GM18511 (cell line): Measurements from ENCODE around the gene CHST9.
"Not testable (repeated sequence)": the region's sequence is repeated elsewhere in the genome, so short reads cannot be mapped to it uniquely, and the experiment has no call there.

ENCODE experiments used
- ATAC-seq: cut with Tn5 transposase; IDR thresholded peaks from one replicate; pipeline ENCODE4 v1.9.1; 2021; ENCODE audit warnings: mild to moderate bottlenecking, moderate library complexity; ENCODE audit not compliant: unreplicated experiment

Gene CHST9

GRCh38 chr18:27109451-27109850 lies 75.7 kb downstream of the CHST9 start:
- ATAC-seq, result no peak

DNA sequence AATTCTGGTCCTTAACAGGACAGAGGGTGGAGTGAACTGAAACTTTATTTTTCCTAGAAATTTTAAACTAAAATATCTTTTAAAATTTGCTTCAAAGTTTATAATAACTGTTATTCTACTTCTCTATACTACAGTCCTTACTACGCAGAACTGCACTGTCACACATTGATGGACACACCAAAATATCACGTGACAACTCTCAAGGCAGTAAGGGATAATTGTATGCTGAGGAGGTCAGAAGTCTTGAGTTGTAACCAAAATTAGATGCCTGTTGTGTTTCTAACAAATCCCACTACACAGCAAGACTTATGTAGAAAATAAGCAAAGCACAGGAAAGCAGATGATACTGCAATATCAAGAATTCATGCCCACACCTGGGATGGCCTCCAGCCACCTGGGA lies 76.3 kb downstream of the CHST9 start:
- no peak for ATAC-seq

DNA sequence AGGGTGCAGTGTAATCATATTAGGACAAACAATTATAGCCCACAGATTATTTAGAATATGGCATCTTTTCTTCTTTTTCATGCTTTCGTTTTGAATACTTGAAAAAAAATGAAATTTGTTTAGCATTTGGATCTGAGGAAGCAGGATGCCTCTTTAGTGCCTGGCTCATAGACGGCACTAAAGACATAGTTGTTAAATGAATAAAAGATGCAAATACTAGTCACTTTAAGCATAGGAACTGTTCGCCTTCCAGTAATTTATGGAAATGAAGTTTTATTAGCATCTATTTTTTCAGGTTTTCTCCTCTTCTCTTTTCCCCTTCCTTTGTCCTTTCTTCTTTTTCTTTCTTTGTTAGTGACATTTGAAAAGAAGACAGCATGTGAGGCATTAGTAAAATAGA lies 80.4 kb downstream of the CHST9 start:
- ATAC-seq, result no peak

- no peak for ATAC-seq
Observed at GRCh38 chr18:27094621-27095020, 90.5 kb downstream of the CHST9 start.

- not testable (repeated sequence) for ATAC-seq
Observed at GRCh38 chr18:27093290-27093689, 91.8 kb downstream of the CHST9 start.

- ATAC-seq, result no peak
Observed at GRCh38 chr18:27081701-27082100, 103.4 kb downstream of the CHST9 start.

DNA sequence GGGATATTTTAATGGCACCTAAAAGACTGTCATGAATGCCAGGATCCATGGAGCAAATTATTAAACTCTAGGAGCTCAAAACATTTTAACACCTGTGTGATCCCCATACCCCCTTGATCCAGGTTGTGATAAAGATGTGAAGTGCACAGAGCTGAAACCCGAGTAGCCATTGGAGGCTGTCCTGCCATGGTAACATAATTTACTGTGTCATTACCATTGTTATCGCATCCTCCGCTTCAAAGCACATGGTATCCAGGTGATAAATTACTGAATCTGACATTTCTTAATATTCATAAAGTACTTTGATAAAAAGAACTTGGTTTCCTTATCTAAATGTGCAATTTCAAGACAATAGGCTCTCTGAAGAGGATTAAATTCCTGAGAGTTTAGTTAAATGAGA lies 109.3 kb downstream of the CHST9 start:
- ATAC-seq, result no peak

- ATAC-seq, result peak; percentile 92
Observed at GRCh38 chr18:27073404-27073830, 111.7 kb downstream of the CHST9 start.

- ATAC-seq, result no peak
Observed at GRCh38 chr18:27064673-27065072, 120.4 kb downstream of the CHST9 start.

DNA sequence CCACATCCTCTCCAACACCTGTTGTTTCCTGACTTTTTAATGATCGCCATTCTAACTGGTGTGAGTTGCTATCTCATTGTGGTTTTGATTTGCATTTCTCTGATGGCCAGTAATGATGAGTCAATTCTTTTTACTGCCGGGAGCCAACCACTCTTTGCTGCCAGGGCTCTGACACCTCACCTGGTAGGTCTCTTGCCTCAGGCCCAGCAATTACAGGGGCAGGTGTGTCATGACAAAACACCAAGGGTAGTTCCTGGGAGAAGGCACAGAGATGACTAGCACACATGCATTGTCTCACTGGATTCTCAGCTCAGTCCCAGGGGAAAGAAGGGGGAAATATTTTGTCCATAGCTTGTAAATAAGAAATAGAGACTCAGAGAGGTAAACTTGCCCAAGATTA lies 122.3 kb downstream of the CHST9 start:
- no peak for ATAC-seq

- ATAC-seq, result no peak
Observed at GRCh38 chr18:27061488-27062095, 123.5 kb downstream of the CHST9 start.

DNA sequence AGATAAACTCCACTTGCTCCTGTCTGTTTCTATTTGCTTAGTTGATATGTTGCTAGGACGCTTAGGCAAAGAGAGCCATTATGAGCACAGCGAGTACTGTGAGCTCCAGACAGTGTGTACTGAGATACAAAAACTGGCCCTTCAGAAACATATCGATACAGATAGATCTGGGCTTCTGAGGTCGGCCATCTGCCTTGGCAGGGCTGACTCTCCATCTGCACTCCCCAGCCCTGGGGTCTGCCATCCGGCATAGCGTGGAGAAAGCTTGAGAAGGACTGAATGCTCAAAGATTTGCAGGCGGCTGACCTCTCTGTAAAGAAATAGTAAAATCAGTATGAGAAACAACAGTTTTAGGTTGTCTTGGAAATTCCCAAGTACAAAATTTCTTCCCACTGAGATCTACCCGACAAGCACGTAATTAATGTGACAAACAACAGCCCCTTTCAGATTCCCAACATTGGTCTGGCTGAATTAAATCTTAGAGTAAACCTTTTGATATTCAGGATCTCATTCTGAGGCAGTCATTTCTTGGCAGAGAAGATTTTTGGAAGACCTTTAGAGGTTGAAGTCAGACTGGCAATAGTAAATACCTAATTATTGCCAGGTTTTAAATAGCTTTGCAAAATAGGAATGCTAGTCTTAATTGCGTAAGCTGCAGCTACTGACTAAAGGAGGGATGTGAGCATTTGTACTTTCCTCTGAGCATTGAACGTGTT lies 127.4 kb downstream of the CHST9 start:
- no peak for ATAC-seq

DNA sequence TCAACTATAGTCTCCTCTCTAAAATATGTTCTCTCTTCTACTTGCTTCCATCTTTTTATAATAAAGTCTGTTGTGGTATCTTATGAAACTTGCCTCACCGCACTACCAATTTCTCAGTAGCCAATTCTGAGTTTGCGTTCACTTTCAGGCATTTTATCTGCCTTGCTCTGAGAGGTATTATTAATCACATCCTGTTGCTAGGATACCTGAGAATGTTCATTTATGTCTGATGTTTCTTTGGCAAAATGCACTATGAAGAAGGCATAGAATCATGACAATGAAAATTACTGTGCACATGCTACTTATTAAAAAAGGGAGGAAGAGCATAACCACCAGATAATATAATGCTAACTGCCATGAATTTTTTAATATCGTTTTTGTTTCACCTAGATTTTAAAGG lies 130.2 kb downstream of the CHST9 start:
- ATAC-seq, result no peak

GRCh38 chr18:27049969-27050368 lies 135.1 kb downstream of the CHST9 start:
- no peak for ATAC-seq

GRCh38 chr18:27045342-27045741 lies 139.8 kb downstream of the CHST9 start:
- no peak for ATAC-seq

DNA sequence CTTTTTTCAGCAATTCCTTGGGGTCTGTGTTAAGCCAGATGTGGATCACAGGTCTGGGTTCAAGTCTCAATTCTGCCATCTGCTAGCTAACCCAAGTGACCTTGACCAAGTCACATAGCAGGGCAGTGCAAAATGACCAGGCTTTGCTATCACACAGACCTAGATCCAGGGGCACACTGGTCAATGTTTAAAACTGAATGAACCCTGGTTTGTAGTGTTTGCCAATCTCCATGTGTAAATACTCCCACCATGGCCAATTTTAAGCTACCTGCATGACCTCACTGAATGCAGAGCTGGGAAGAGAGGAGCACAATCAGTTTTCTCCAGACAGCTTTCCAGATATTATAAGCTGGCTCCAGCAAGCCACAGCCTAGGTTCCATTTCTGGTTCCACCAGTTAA lies 142.9 kb downstream of the CHST9 start:
- no peak for ATAC-seq

- ATAC-seq, result no peak
Observed at GRCh38 chr18:27040796-27041195, 144.3 kb downstream of the CHST9 start.

DNA sequence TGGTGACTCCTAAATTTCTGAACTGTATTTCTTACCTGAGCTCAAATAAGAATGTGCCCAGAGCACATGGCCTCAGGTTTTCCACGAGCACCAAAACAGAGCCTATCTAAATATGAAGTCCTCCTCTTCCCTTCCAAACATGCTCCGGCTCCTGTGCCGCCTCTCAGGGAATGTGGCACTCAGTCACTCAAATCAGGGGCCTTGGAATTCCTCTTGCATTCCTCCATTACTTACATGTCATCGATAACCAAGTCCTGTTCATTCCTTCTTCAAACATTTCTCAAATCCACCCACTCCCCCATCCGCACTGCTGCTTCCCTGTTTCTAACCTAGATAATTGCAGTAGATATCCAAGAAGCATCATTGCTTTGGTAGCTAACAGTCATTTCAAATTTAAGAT lies 151.4 kb downstream of the CHST9 start:
- ATAC-seq, result no peak

DNA sequence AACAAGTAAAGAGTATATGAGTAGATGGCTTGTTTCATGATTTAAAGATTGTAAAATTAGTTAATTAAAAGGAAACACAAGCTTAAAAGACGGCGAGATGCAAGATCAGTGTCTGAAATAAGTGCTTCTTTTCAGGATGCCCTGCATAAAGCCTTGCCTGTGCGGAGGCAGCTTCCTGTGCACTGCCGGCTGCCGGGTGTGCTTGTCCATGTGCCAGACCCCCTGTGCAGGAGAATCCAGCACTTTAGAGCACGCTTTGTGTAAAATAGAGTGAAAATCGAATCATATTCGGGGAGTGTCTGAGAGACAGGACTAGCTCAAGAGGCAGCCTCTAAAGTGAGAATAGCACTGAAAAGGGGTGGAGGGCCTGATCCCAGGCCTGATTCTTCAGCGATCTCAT lies 154.7 kb downstream of the CHST9 start:
- no peak for ATAC-seq

GRCh38 chr18:27022477-27022876 lies 162.6 kb downstream of the CHST9 start:
- ATAC-seq, result no peak

DNA sequence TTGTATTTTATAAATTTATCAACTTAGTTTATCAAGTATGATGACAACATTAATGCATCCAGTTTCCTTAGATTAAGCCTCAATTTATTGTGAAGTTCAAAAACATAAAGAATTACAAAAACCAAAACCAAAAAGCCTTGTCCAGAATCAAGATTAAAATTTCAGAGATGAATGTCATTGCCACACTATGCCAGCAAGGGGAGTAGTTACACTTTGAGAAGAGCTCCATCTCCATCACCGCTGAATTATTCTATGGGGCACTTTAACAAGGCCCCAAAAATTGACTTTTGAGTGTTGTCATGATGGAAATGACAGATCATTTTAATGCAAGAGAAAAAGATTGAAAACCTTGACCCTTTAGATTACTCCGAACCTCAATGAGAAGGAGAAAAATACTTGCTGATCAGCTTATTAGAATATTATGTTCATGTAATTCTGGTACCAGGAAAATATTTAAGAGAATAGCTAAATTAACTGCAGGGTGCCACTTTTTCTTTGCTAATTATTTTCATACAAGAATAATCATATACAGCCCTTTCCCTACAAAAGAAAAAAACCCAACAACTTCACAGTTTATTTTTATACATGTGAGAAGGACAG lies 167.1 kb downstream of the CHST9 start:
- ATAC-seq, result no peak

GRCh38 chr18:27014841-27015240 lies 170.3 kb downstream of the CHST9 start:
- no peak for ATAC-seq
